ELF-1 (cell line): Measurements from ENCODE around the gene POLR2B.
"Not testable (repeated sequence)": the region's sequence is repeated elsewhere in the genome, so short reads cannot be mapped to it uniquely, and the experiment has no call there.

Experiments used
- DNase-seq: peaks from one replicate; pipeline ENCODE4 v3.0.0-alpha.2; 2016; ENCODE audit warnings: low read depth, low spot score

Gene POLR2B

GRCh38 chr4:56986952-56987351 is 8.3 kb downstream of the POLR2B start:
- no peak for DNase-seq

- DNase-seq = no peak
Observed at GRCh38 chr4:56990109-56990905, 11.6 kb downstream of the POLR2B start.

DNA sequence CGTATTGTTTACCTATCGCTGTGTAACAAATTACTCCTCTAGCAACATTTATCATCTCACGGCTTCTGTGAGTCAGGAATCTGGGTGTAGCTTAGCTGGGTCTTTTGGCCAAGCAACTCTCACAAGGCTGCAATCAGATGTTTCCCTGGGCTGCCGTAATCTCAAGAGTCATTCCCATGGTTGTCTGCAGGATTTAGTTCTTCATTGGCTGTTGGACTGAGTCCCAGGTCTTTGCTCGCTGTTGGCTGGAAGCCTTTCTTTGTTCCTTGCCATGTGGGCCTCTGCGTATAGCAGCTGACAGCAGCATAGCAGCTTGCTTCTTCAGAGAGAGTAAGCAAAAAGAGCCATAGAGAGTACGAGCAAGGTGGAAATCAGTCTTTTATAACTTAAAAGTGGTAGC is 16.8 kb downstream of the POLR2B start:
- DNase-seq = no peak

GRCh38 chr4:56999751-57000150 is 21.1 kb downstream of the POLR2B start:
- no peak for DNase-seq

DNA sequence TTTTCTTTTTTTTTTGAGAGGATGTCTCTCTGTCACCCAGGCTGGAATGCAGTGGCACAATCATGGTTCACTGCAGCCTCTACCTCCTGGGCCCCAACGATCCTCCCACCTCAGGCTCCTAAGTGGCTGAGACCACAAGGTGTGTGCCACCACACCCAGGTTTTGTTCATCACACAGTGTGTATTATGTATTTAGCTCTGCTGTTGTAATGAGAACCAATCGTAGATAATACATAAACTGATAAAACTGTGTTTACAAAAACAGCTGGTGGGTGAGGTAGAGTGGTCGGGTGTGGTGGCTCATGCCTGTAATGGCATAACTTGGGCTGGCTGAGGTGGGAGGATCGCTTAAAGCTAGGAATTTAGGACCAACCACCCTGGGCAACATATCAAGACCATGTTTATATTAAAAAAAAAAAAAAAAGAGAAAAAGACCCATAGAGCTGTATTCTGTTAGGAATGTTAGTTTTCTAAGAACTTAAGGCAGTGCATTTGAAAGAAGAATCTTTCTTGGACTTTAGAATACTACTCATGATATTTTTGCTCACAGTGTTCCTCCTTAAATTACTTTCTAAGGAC is 34.9 kb downstream of the POLR2B start:
- DNase-seq = no peak

- DNase-seq = no peak
Observed at GRCh38 chr4:57018980-57019379, 40.3 kb downstream of the POLR2B start.

DNA sequence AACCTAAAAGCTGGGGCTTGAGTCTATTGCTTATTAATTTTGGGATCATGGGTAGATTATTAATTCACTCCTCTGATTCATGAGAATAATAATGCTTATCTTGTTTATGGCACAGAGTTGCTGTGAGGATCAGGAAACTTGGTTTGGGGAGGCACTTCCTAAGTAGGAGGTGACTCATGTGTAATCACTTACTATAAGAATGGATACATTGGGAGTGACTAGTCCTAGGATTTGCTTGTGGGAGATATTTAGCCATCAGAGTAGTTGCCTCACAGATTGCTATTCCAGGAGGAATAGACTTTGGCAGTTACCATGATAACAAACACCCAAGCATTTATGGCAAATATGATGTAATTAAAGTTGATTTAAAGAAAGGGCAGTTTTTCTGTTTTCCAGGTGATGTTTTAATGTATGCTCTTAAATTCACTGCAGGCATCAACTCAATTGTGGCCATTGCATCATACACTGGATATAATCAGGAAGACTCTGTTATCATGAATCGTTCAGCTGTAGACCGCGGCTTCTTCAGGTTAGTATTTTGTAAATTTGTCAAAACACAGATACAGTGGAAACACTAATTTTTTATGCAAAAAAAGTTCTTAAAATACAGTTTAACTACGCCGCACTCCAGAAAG is 41.9 kb downstream of the POLR2B start:
- DNase-seq = no peak

GRCh38 chr4:57023104-57023503 is 44.4 kb downstream of the POLR2B start:
- no peak for DNase-seq

DNA sequence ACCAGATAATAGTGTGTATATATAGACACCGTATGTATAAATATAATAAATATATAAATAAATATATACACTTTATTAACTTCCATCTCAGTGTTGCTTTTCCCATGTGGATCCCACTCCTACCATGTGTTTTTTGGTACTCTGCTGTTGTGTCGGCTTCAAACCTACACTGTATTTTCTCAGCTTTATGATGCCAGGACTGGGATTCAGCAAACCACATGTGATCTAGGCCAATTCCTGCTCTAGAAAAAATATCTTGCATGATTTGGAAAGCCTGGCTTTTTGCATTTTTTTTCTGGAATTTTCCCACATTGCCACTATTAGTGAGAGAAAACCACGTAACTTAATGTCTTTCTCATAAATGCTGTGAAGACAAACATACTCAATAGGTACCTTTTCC is 55.8 kb downstream of the POLR2B start:
- DNase-seq = no peak

DNA sequence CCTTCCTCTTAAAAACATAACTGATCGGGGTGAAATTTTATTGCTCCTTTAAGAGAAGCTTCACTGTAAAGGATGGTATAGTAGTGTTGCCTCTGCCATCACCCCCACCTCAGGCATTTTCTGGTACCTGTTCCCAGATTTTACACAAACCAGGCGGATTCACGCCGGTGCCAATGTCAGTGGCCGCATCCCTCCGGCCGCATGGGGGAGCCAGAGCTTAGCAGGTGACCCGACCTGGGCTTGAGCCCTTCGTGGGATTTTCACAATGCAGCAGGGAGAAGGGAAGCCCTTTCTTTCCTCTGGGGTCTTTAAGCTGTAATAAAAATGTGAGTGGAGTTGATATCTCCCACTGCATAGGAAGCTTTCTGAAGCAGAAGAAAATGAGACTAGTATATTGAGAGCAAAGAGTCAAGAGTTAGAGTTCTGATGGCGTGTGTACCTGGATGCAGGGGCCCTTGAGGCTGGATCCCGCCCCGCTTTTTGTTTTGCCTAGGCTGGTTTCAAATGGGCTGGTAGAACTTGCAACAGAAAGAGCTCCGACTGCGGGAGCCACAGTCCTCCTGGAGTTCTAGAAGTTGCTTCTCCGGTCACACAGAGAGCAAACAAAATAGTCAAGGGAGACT is 59.4 kb downstream of the POLR2B start:
- peak; percentile 86 for DNase-seq

GRCh38 chr4:57039345-57039744 is 60.6 kb downstream of the POLR2B start:
- DNase-seq = peak; percentile 63

- DNase-seq = peak; percentile 67
Observed at GRCh38 chr4:57040510-57040909, 61.8 kb downstream of the POLR2B start.

- no peak for DNase-seq
Observed at GRCh38 chr4:57041020-57041419, 62.3 kb downstream of the POLR2B start.

DNA sequence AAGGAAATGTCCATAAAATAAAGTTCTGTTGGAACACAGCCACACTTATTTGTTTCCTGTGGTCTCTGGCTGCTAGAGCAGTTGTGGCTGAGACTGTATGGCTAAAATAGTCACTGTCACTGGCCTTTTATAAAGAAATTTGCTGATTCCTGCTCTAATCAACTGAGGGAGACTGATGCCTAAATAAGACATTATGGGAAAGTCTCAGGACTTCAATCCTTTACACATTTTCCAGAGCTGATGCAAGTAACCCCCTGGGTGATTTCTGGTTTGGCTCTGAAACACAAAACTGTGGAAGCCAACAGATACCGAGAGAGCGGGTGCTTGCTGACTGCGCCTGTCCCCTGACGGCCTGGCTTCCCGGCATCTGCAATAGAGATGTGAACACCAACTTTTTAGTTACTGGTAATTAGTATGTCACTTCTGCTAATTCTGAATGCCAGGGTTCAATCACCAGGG is 64.0 kb downstream of the POLR2B start:
- DNase-seq = no peak

DNA sequence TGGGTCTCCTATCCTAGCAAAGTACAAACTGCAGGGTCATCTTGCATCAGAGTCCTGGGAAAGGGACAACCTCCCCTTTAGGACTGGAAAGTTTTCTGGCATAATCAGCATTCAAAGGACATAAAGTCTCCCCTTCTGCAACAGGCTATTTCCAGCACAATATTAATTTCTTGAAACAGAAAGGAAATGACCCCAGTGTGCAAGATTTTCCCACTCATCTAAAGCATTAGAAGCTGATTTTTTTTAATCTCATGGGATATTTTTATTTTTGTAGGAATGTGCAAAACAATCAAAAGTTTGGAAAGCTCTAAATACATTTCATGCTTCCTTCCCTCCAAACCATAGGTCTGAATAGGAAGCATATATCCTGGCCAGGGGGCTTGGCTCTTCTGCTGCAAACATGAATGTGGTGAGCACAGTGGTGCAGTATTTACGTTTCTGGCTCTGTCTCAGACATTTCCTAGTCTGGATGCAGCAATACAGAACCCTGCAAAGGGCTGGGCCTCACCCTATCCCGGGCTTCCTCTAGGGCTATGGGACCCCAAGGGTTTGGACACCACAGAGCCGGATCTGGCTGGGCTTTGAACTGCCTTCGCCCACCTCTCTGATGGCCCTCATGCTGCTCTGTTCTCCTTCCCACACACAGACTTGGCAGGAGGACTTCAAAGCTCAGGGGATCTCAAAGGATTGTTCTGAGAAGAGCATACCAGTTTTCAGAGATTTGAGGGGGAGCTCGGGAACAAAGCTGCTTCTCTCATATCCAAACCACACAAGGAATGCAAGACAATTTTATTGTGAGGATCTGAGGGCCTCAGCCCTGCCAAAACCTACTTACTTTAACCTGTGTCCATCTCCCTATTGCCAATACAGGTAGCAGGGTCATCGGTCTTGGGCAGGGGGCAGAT is 64.9 kb downstream of the POLR2B start:
- peak; percentile 18 for DNase-seq

- no peak for DNase-seq
Observed at GRCh38 chr4:57044279-57044678, 65.6 kb downstream of the POLR2B start.

GRCh38 chr4:57044996-57045395 is 66.3 kb downstream of the POLR2B start:
- no peak for DNase-seq

GRCh38 chr4:57047046-57047445 is 68.3 kb downstream of the POLR2B start:
- DNase-seq = not testable (repeated sequence)

DNA sequence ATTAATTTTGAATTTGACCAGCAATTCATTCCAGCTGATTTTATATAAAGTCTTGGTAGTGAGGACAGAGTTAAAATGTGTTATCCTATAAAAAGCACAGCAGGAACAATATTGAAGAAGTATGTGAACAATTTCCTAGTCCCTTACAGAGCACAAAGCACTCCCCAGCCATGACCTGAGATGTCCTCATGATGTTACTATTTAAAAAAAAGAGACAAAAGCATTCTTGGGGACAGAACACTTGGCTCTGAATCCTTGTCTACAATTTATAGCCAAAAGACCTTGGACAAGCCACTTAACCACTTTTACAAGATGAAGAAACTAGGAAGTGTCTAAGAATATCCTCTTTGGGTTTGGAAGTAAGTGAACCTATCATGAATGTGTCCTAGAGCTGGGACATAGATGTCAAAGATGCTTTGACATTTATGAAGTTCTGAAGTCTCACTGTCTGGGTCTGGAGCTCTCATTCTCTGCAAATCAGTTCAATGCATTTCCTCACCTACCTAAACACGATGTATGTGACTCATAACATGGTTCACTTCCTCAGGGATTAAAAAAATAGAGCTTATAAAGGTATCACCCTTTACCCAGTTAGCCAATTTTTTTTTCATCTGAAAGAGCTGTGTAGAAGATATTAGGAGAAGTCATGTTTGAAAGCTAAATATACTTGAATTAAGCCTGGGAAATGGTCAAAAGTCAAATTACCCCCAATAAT is 70.1 kb downstream of the POLR2B start:
- no peak for DNase-seq

- no peak for DNase-seq
Observed at GRCh38 chr4:57051095-57051494, 72.4 kb downstream of the POLR2B start.

DNA sequence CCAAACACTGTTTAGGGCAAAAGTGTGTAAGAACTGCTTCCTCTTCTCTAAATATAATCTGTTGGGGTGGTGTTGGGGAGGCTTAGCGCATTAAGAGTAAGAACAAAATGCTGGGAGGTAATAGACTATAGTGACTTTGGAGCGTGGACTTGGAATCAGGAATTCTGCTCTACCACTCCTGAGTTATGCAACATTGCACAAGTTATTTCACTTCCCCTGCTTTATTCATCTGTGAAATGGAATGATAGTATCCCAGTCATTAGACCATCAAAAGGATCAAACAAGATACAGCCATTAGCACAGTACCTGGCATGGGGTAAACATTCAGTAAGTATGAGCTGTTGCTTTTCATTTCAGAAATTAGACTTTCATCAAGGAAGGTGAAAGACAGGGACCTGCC is 72.8 kb downstream of the POLR2B start:
- DNase-seq = no peak
